K562 (cell line): Measurements from ENCODE around the gene BNC2.

Experiments
- ESRRA ChIP-seq: fragments of 450-650 bp; IDR thresholded peaks from 2 replicates; pipeline ENCODE4 v1.6.1; 2014; ENCODE audit warnings: low read depth, mild to moderate bottlenecking, moderate library complexity, borderline replicate concordance
- HDGF ChIP-seq: fragments of 450-650 bp; IDR thresholded peaks from 2 replicates; pipeline ENCODE4 v1.6.1; 2016
- NR2C2 ChIP-seq, 2 experiments: fragments of 200-800 bp in 1 of 2; sonication (Bioruptor generic) in 1 of 2; sonication (generic) in 1 of 2; formaldehyde crosslinking in 1 of 2; IDR thresholded peaks; 2 replicates each; pipeline versions ENCODE4 v1.6.1 to v1.8.0; 2016 to 2022; ENCODE audit warnings: mild to moderate bottlenecking in 1 of 2, missing compliant biosample characterization in 1 of 2, missing genetic modification characterization in 1 of 2, missing genetic modification reagents in 1 of 2
- POLR2AphosphoS5 ChIP-seq: IDR thresholded peaks from 2 replicates; pipeline ENCODE4 v1.6.1; 2011; ENCODE audit warnings: mild to moderate bottlenecking, low read depth, low read length, moderate library complexity; ENCODE audit not compliant: control insufficient read depth, insufficient read depth
- RBBP5 ChIP-seq: fragments of 200-600 bp; sonication (generic); IDR thresholded peaks from 2 replicates; pipeline ENCODE4 v1.6.1; 2012; ENCODE audit warnings: borderline replicate concordance, mild to moderate bottlenecking, low read length, control low read depth, inconsistent platforms; ENCODE audit not compliant: insufficient read depth, poor library complexity, severe bottlenecking
- TAF1 ChIP-seq: IDR thresholded peaks from 2 replicates; pipeline ENCODE4 v1.6.1; 2011; ENCODE audit warnings: mild to moderate bottlenecking, low read length, moderate library complexity; ENCODE audit not compliant: insufficient read depth, control insufficient read depth, severe bottlenecking; ENCODE audit errors: extremely low read depth
- ZBED1 ChIP-seq: IDR thresholded peaks from 2 replicates; pipeline ENCODE4 v1.6.1; 2014
- ZC3H11A ChIP-seq: IDR thresholded peaks from 2 replicates; pipeline ENCODE4 v1.6.1; 2012; ENCODE audit warnings: low read depth, low read length, improper control_type of control experiment
- ZNF133 ChIP-seq: fragments of 250-450 bp; sonication (Bioruptor Pico); IDR thresholded peaks from 2 replicates; pipeline ENCODE4 v1.4.0; 2020; ENCODE audit warnings: mild to moderate bottlenecking
- TF ChIP-seq, protein P1 (sequence below), 2 experiments: fragments of 200-800 bp in 1 of 2; sonication (Bioruptor generic) in 1 of 2; sonication (generic) in 1 of 2; formaldehyde crosslinking in 1 of 2; IDR thresholded peaks in 1 of 2; conservative IDR thresholded peaks in 1 of 2; 2 replicates each; pipeline versions ENCODE4 v1.5.0 to v1.6.1; 2016 to 2020; ENCODE audit warnings: missing compliant biosample characterization in 1 of 2, missing genetic modification characterization in 1 of 2, missing genetic modification reagents in 1 of 2
- TF ChIP-seq, protein P2 (sequence below): fragments of 250-450 bp; sonication (Bioruptor Pico); IDR thresholded peaks from 2 replicates; pipeline ENCODE4 v1.4.0; 2020; ENCODE audit warnings: mild to moderate bottlenecking

DNA sequence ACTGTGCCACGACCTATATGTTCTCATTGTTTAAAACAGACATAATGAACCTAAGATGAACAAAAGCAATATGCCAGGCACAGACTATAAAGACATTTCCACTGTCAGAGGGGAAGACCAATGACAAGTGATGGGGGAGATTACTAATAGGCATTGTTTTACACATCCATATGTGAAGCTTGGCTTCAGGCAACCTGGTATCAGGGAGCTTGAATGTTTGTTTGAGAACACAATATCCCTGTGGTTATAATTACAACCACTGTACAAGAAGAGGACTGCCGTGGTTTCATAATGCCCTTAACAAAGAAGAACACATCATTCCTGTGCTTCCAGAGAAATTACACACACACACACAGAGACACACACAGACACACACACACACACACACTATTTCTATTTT, 385.7 kb downstream of the BNC2 start:
- no peak for TF ChIP-seq HDGF
- no peak for TF ChIP-seq ZC3H11A
- TF ChIP-seq NR2C2 (CRISPR knock-in tag; IDR thresholded peaks at IDR 0.05): no peak
- TF ChIP-seq NR2C2 (tag; IDR thresholded peaks at IDR 0.05): no peak
- no peak for TF ChIP-seq RBBP5
- no peak for TF ChIP-seq ZNF133 (CRISPR knock-in tag)
- TF ChIP-seq, protein P1, sequence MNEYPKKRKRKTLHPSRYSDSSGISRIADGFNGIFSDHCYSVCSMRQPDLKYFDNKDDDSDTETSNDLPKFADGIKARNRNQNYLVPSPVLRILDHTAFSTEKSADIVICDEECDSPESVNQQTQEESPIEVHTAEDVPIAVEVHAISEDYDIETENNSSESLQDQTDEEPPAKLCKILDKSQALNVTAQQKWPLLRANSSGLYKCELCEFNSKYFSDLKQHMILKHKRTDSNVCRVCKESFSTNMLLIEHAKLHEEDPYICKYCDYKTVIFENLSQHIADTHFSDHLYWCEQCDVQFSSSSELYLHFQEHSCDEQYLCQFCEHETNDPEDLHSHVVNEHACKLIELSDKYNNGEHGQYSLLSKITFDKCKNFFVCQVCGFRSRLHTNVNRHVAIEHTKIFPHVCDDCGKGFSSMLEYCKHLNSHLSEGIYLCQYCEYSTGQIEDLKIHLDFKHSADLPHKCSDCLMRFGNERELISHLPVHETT (CRISPR knock-in tag; conservative IDR thresholded peaks at IDR 0.05 in 1 of 2, IDR thresholded peaks at IDR 0.05 in 1 of 2): no peak
- TF ChIP-seq TAF1: no peak
- TF ChIP-seq ESRRA: no peak
- no peak for TF ChIP-seq ZBED1
- no peak for TF ChIP-seq POLR2AphosphoS5
- TF ChIP-seq, protein P2, sequence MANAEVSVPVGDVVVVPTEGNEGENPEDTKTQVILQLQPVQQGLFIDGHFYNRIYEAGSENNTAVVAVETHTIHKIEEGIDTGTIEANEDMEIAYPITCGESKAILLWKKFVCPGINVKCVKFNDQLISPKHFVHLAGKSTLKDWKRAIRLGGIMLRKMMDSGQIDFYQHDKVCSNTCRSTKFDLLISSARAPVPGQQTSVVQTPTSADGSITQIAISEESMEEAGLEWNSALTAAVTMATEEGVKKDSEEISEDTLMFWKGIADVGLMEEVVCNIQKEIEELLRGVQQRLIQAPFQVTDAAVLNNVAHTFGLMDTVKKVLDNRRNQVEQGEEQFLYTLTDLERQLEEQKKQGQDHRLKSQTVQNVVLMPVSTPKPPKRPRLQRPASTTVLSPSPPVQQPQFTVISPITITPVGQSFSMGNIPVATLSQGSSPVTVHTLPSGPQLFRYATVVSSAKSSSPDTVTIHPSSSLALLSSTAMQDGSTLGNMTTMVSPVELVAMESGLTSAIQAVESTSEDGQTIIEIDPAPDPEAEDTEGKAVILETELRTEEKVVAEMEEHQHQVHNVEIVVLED (CRISPR knock-in tag): no peak
